ENCODE results near the gene KDM7A.

KDM7A gene

GRCh38 chr7:140074780-140075179, 102.0 kb downstream of the KDM7A start (continued):
- TF ChIP-seq TSHZ2 (CRISPR knock-in tag; IDR thresholded peaks at IDR 0.05): no peak

DNA sequence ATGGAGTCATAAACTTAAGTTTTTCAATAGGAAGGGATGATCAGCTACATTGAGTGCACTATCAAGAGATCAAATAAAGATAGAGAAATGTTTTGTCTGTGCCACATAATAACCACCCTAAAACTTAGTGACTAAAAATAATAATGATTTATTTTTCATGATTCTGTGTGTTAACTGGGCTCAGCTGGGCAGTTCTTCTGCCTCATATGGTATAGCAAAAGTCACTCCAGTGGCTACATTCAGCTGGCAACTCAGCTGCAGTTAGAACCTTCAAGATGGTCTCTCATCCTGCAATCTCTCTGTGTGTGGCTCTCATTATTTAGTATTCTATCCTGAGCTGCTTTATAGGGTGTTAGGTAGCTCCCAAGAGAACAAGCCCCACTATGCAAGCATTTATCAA, 106.2 kb downstream of the KDM7A start:
- TF ChIP-seq ISL1 (CRISPR knock-in tag; IDR thresholded peaks at IDR 0.05) (no peak), PPARA (CRISPR knock-in tag; IDR thresholded peaks at IDR 0.05; ENCODE audit: borderline replicate concordance) (no peak), OSR1 (CRISPR knock-in tag; IDR thresholded peaks at IDR 0.05) (no peak), GLIS3 (CRISPR knock-in tag; IDR thresholded peaks at IDR 0.05) (no peak)
- no peak for ATAC-seq

DNA sequence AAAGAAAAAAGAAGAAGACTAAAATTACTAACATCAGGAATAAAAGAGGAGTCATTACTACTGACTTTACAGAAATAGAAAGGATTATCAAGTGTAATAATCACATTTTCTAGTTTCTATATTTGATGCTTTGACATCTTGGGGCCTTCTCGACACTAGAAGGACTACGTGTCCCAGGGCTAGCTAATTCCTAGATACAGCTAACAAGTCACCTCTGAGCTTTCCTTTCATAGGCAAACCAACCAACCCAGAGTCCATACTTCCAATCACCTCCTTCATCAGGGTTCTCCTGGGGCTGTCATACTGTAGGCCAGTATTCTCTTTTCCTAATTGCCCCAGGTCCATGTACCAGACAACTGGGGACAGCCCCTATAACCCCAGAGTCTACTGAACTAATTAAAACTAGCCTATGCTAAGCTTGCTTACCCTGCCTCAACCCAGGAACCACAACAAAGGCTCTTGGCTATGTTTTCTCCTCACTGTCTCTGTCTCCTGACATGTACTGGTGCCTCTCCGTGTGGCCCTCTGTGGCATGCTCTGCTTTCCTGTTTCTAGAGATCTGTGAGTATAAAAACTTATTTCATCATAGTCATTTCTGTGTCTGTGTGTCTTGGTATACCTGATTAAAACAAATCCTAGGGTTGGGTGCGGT, 107.4 kb downstream of the KDM7A start:
- TF ChIP-seq SNAI2 (CRISPR knock-in tag; IDR thresholded peaks at IDR 0.05) (no peak), ZNF8 (CRISPR knock-in tag; IDR thresholded peaks at IDR 0.05) (no peak), ZFP30 (CRISPR knock-in tag; IDR thresholded peaks at IDR 0.05) (no peak), CSDC2 (CRISPR knock-in tag; IDR thresholded peaks at IDR 0.05) (no peak), PPARA (CRISPR knock-in tag; IDR thresholded peaks at IDR 0.05; ENCODE audit: borderline replicate concordance) (no peak), BACH2 (CRISPR knock-in tag; IDR thresholded peaks at IDR 0.05; ENCODE audit: borderline replicate concordance) (no peak), TCF4 (CRISPR knock-in tag; IDR thresholded peaks at IDR 0.05; ENCODE audit: borderline replicate concordance) (no peak), OSR1 (CRISPR knock-in tag; IDR thresholded peaks at IDR 0.05) (no peak)
- TF ChIP-seq, protein P1, sequence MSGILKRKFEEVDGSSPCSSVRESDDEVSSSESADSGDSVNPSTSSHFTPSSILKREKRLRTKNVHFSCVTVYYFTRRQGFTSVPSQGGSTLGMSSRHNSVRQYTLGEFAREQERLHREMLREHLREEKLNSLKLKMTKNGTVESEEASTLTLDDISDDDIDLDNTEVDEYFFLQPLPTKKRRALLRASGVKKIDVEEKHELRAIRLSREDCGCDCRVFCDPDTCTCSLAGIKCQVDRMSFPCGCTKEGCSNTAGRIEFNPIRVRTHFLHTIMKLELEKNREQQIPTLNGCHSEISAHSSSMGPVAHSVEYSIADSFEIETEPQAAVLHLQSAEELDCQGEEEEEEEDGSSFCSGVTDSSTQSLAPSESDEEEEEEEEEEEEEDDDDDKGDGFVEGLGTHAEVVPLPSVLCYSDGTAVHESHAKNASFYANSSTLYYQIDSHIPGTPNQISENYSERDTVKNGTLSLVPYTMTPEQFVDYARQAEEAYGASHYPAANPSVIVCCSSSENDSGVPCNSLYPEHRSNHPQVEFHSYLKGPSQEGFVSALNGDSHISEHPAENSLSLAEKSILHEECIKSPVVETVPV (CRISPR knock-in tag; IDR thresholded peaks at IDR 0.05): no peak
- no peak for ATAC-seq

- TF ChIP-seq PPARA (CRISPR knock-in tag; IDR thresholded peaks at IDR 0.05; ENCODE audit: borderline replicate concordance) (no peak), OSR1 (CRISPR knock-in tag; IDR thresholded peaks at IDR 0.05) (no peak), SNAI2 (CRISPR knock-in tag; IDR thresholded peaks at IDR 0.05) (no peak), TCF4 (CRISPR knock-in tag; IDR thresholded peaks at IDR 0.05; ENCODE audit: borderline replicate concordance) (no peak), ZNF565 (CRISPR knock-in tag; conservative IDR thresholded peaks at IDR 0.05; ENCODE audit: low read depth) (no peak), TOX (CRISPR knock-in tag; IDR thresholded peaks at IDR 0.05; ENCODE audit: borderline replicate concordance) (no peak), ARNTL (CRISPR knock-in tag; IDR thresholded peaks at IDR 0.05; ENCODE audit: borderline replicate concordance, low read depth) (no peak), PATZ1 (CRISPR knock-in tag; IDR thresholded peaks at IDR 0.05; ENCODE audit: borderline replicate concordance) (no peak), POU6F1 (CRISPR knock-in tag; IDR thresholded peaks at IDR 0.05; ENCODE audit: borderline replicate concordance, low read depth) (no peak), ZFP3 (CRISPR knock-in tag; IDR thresholded peaks at IDR 0.05) (no peak), ZNF70 (CRISPR knock-in tag; IDR thresholded peaks at IDR 0.05) (no peak), GLIS3 (CRISPR knock-in tag; IDR thresholded peaks at IDR 0.05) (no peak)
- TF ChIP-seq, protein P2, sequence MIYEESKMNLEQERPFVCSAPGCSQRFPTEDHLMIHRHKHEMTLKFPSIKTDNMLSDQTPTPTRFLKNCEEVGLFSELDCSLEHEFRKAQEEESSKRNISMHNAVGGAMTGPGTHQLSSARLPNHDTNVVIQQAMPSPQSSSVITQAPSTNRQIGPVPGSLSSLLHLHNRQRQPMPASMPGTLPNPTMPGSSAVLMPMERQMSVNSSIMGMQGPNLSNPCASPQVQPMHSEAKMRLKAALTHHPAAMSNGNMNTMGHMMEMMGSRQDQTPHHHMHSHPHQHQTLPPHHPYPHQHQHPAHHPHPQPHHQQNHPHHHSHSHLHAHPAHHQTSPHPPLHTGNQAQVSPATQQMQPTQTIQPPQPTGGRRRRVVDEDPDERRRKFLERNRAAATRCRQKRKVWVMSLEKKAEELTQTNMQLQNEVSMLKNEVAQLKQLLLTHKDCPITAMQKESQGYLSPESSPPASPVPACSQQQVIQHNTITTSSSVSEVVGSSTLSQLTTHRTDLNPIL (CRISPR knock-in tag; IDR thresholded peaks at IDR 0.05; ENCODE audit: low read depth): no peak
- TF ChIP-seq, protein P1 (CRISPR knock-in tag; IDR thresholded peaks at IDR 0.05): no peak
- ATAC-seq: no peak
These were observed 108.8 kb downstream of the KDM7A start for GRCh38 chr7:140068033-140068432.

All from SK-N-SH treated with all-trans-retinoic acid at 6 μM for 48 hours (cell line).